ENCODE results near the gene ASB1.
"Not testable (repeated sequence)": the region's sequence is repeated elsewhere in the genome, so short reads cannot be mapped to it uniquely, and the experiment has no call there.

The ASB1 gene

GRCh38 chr2:238396663-238397062, 30.1 kb upstream of the ASB1 start:
- no peaks in the 10 kb centered on the region for H3K9me3 Mint-ChIP-seq
- H3K4me3 Mint-ChIP-seq, result no peak overlapping the region
- no peaks in the 10 kb centered on the region for H3K4me1 Mint-ChIP-seq
- H3K27ac Mint-ChIP-seq, result no peak overlapping the region
- H3K36me3 Mint-ChIP-seq, result peaks cover 16% of the 10 kb centered on the region
- ATAC-seq, result no peak
- no peaks in the 10 kb centered on the region for H3K27me3 Mint-ChIP-seq

GRCh38 chr2:238397356-238397755, 29.4 kb upstream of the ASB1 start:
- H3K9me3 Mint-ChIP-seq, result no peaks in the 10 kb centered on the region
- H3K36me3 Mint-ChIP-seq, result peaks cover 19% of the 10 kb centered on the region
- no peaks in the 10 kb centered on the region for H3K4me1 Mint-ChIP-seq

GRCh38 chr2:238398577-238398976, 28.1 kb upstream of the ASB1 start:
- Mint-ChIP-seq H3K27ac (no peak overlapping the region), H3K4me1 (no peaks in the 10 kb centered on the region)
- ATAC-seq, result no peak

More at GRCh38 chr2:238397356-238397755, 29.4 kb upstream of the ASB1 start:
- no peak for ATAC-seq
- Mint-ChIP-seq H3K27ac (no peak overlapping the region), H3K4me3 (no peak overlapping the region), H3K27me3 (no peaks in the 10 kb centered on the region)

GRCh38 chr2:238399094-238399493, 27.6 kb upstream of the ASB1 start:
- no peaks in the 10 kb centered on the region for H3K9me3 Mint-ChIP-seq
- no peak overlapping the region for H3K4me3 Mint-ChIP-seq
- no peak for ATAC-seq
- H3K27ac Mint-ChIP-seq, result no peak overlapping the region
- H3K27me3 Mint-ChIP-seq, result no peaks in the 10 kb centered on the region
- peaks cover 11% of the 10 kb centered on the region for H3K36me3 Mint-ChIP-seq
- no peaks in the 10 kb centered on the region for H3K4me1 Mint-ChIP-seq

More at GRCh38 chr2:238398577-238398976, 28.1 kb upstream of the ASB1 start:
- Mint-ChIP-seq H3K27me3 (no peaks in the 10 kb centered on the region), H3K36me3 (peaks cover 15% of the 10 kb centered on the region), H3K4me3 (no peak overlapping the region), H3K9me3 (no peaks in the 10 kb centered on the region)

GRCh38 chr2:238401551-238401950, 25.2 kb upstream of the ASB1 start:
- H3K4me1 Mint-ChIP-seq, result no peaks in the 10 kb centered on the region
- no peaks in the 10 kb centered on the region for H3K9me3 Mint-ChIP-seq
- no peak for ATAC-seq
- H3K4me3 Mint-ChIP-seq, result no peak overlapping the region
- H3K27ac Mint-ChIP-seq, result no peak overlapping the region
- H3K36me3 Mint-ChIP-seq, result peaks cover 11% of the 10 kb centered on the region
- no peaks in the 10 kb centered on the region for H3K27me3 Mint-ChIP-seq

GRCh38 chr2:238403632-238404405, 22.9 kb upstream of the ASB1 start:
- Mint-ChIP-seq H3K36me3 (peaks cover 17% of the 10 kb centered on the region), H3K4me1 (no peaks in the 10 kb centered on the region), H3K27me3 (no peaks in the 10 kb centered on the region), H3K4me3 (no peak overlapping the region), H3K9me3 (no peaks in the 10 kb centered on the region), H3K27ac (no peak overlapping the region)
- no peak for ATAC-seq

GRCh38 chr2:238404406-238405216, 22.1 kb upstream of the ASB1 start:
- no peak overlapping the region for H3K27ac Mint-ChIP-seq
- no peaks in the 10 kb centered on the region for H3K9me3 Mint-ChIP-seq
- H3K4me3 Mint-ChIP-seq, result no peak overlapping the region
- no peak for ATAC-seq
- no peaks in the 10 kb centered on the region for H3K4me1 Mint-ChIP-seq
- H3K27me3 Mint-ChIP-seq, result no peaks in the 10 kb centered on the region
- peaks cover 13% of the 10 kb centered on the region for H3K36me3 Mint-ChIP-seq

GRCh38 chr2:238405217-238405555, 21.5 kb upstream of the ASB1 start:
- ATAC-seq, H3K9me3 Mint-ChIP-seq, H3K27ac Mint-ChIP-seq, H3K4me3 Mint-ChIP-seq, H3K27me3 Mint-ChIP-seq, H3K4me1 Mint-ChIP-seq: not testable (repeated sequence)
- H3K36me3 Mint-ChIP-seq, result peaks cover 12% of the 10 kb centered on the region

- Mint-ChIP-seq H3K36me3 (peaks cover 11% of the 10 kb centered on the region), H3K27me3 (no peaks in the 10 kb centered on the region), H3K4me1 (no peaks in the 10 kb centered on the region), H3K27ac (no peak overlapping the region), H3K9me3 (no peaks in the 10 kb centered on the region), H3K4me3 (no peak overlapping the region)
- no peak for ATAC-seq
These were observed 20.3 kb upstream of the ASB1 start for GRCh38 chr2:238406221-238406997.

GRCh38 chr2:238406998-238407285, 19.8 kb upstream of the ASB1 start:
- H3K9me3 Mint-ChIP-seq, result no peaks in the 10 kb centered on the region
- H3K27me3 Mint-ChIP-seq, result no peaks in the 10 kb centered on the region
- no peak overlapping the region for H3K4me3 Mint-ChIP-seq
- peaks cover 6% of the 10 kb centered on the region for H3K36me3 Mint-ChIP-seq
- no peak overlapping the region for H3K27ac Mint-ChIP-seq
- H3K4me1 Mint-ChIP-seq, result no peaks in the 10 kb centered on the region
- ATAC-seq, result no peak

GRCh38 chr2:238407566-238407965, 19.2 kb upstream of the ASB1 start:
- H3K4me3 Mint-ChIP-seq, result no peak overlapping the region
- no peaks in the 10 kb centered on the region for H3K27me3 Mint-ChIP-seq
- no peak overlapping the region for H3K27ac Mint-ChIP-seq
- no peaks in the 10 kb centered on the region for H3K4me1 Mint-ChIP-seq
- peaks cover 6% of the 10 kb centered on the region for H3K36me3 Mint-ChIP-seq
- H3K9me3 Mint-ChIP-seq, result no peaks in the 10 kb centered on the region
- ATAC-seq, result no peak

- Mint-ChIP-seq H3K4me3 (no peak overlapping the region), H3K36me3 (peaks cover 6% of the 10 kb centered on the region), H3K27me3 (no peaks in the 10 kb centered on the region), H3K9me3 (no peaks in the 10 kb centered on the region), H3K27ac (no peak overlapping the region), H3K4me1 (no peaks in the 10 kb centered on the region)
- ATAC-seq, result no peak
These were observed 17.9 kb upstream of the ASB1 start for GRCh38 chr2:238408615-238409340.

- Mint-ChIP-seq H3K27me3 (no peaks in the 10 kb centered on the region), H3K36me3 (peaks cover 6% of the 10 kb centered on the region), H3K27ac (no peak overlapping the region), H3K4me1 (no peaks in the 10 kb centered on the region), H3K4me3 (no peak overlapping the region), H3K9me3 (no peaks in the 10 kb centered on the region)
- ATAC-seq, result no peak
These were observed 17.2 kb upstream of the ASB1 start for GRCh38 chr2:238409341-238410199.

- H3K4me3 Mint-ChIP-seq, result no peak overlapping the region
- ATAC-seq, result no peak
- peaks cover 28% of the 10 kb centered on the region for H3K36me3 Mint-ChIP-seq
- H3K4me1 Mint-ChIP-seq, result no peaks in the 10 kb centered on the region
- peaks cover 8% of the 10 kb centered on the region for H3K9me3 Mint-ChIP-seq
- H3K27me3 Mint-ChIP-seq, result no peaks in the 10 kb centered on the region
- H3K27ac Mint-ChIP-seq, result no peak overlapping the region
These were observed 14.5 kb upstream of the ASB1 start for GRCh38 chr2:238412067-238412767.

Measured in stimulated activated memory B cell treated with anti-CD40 and anti-IgM and Interleukin-4, amounts not matched to agents 10 μg/mL and 1 μg/mL and 100 μg/mL, for 72 hours (primary cell).